ENCODE measurements around the gene TP73.

GRCh38 chr1:3603571-3604467 lies 48.5 kb upstream of the TP73 start:
- TF ChIP-seq CTCF (conservative IDR thresholded peaks at IDR 0.05), result no peak
- TF ChIP-seq EZH2 (IDR thresholded peaks at IDR 0.05; ENCODE audit: low read depth), result no peak
